WI38 (cell line): ENCODE data around the gene REV3L.

Experiments used
- H3K4me3 ChIP-seq: 2 replicates; pipeline ENCODE4 v1.5.1; 2011; ENCODE audit warnings: low read depth, mild to moderate bottlenecking, control low read depth, low read length
- CTCF ChIP-seq: IDR thresholded peaks from 2 replicates; pipeline ENCODE4 v1.5.1; 2012; ENCODE audit warnings: low read depth, mild to moderate bottlenecking, control low read depth, low read length

REV3L gene

GRCh38 chr6:111382476-111383294 lies 100.3 kb downstream of the REV3L start:
- H3K4me3 ChIP-seq, result no peak overlapping the region
- TF ChIP-seq CTCF, result no peak

DNA sequence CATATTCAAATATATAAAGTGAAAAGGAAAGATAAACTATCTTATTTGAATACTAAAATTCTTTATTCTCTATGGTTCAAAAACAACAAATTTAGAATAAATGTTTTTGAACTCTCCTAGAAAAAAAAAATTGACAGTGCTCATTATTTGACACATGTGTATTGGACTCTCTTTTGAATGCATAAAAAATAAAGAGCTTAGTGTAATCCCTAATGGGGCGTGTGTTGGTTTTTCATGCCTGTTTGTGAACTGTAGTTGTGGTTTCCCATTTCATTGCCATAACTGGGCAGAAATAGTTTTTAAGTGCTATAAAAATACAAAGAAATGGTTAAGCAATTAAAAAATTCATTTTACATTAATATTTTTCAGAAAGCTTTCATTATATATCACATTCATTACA lies 101.3 kb downstream of the REV3L start:
- TF ChIP-seq CTCF, result no peak
- H3K4me3 ChIP-seq, result no peak overlapping the region

- H3K4me3 ChIP-seq, result no peak overlapping the region
- TF ChIP-seq CTCF, result no peak
Observed at GRCh38 chr6:111381123-111381522, 101.9 kb downstream of the REV3L start.

DNA sequence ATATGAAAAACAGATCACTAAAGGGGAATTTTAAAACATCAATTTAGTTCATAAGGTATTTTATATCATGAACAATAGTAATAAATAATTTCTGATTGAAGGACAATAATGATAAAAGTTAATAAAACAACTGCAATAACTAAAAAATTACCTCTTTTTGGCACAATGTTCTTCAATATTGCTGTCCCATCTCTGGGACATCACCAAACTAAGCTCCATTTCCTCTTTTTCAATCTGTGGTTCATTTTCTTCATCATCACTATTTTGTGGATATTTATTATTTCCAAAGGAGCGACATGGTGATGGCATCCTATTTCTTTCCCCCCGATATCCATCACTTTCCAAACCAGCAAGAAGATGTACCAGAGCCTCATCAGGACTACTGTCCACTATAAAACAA lies 103.2 kb downstream of the REV3L start:
- no peak overlapping the region for H3K4me3 ChIP-seq
- no peak for TF ChIP-seq CTCF

DNA sequence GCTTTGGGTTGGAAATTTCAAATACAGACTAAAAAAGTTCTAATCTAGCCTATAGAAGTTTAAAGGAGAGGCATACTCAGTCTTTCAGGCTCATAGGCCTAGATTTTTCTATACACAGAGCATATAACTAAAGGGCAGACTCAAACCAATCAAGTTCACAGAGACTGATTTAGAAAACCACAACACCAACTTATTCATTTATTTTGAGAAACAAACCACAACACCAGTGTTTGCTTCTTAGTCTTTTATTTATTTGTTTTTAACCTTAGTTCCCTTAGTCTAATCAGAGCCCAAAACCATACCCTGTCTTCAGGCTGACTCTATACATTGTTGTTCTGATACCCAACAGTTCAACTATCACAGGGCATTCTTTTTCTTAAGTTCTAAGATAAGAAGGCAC lies 103.7 kb downstream of the REV3L start:
- TF ChIP-seq CTCF, result no peak

DNA sequence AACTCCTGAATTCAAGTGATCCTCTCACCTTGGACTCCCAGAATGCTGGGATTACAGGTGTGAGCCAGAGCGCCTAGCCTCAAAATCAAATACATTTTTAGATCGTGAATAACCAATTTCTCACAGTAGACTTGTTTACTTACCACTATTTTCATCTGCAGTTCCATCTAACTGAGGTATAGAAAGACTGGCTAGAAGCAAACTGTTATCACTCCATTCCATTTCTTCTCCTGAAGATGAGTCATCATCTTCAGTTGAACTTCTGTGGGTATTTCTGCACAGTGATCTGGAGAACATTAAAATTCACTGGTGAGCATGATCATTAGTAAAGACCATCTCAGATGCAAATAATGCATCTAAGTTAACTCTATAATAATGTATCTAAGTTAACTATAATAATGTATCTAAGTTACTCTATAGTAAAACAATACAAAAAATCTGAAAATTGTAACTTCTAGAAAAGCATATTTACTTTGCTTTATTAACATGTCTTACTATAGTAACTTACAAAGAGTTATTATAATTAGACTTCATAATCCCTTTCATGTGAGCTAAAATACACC lies 105.4 kb downstream of the REV3L start:
- TF ChIP-seq CTCF, result no peak
- H3K4me3 ChIP-seq, result no peak overlapping the region

More for the DNA sequence above, 103.7 kb downstream of the REV3L start:
- H3K4me3 ChIP-seq, result no peak overlapping the region

DNA sequence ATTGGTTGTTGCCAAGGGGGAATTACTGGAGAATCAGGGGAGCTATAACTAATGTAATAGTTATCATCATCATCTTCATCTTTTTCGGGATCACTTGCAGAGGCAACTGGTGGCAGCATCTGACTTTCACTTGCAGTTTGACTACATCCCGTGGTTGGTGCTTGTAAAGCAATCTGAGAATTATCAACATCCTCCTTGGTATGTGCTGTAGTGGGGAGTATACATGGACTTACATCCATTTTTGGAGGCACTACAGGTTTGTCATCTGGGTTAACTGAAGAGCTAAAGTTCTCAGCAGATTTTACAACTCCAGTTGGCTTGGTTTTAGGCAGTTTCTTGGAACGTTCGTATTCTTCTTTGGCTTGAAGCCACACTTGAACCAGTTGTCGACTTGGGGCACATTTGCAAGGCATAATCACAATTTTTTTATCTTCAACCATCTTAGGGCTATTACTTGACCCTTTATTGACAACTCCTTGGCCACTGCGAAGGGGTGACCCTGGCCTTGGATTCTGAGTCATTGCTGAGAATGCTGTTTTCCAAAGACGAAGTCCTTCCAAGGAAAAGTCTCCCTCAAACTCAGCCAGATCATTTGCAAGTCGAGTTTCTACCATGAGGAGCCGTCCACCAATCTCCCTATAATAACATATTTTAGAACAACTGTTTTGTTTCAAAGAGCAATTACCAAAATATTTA lies 115.5 kb downstream of the REV3L start:
- H3K4me3 ChIP-seq, result no peak overlapping the region
- TF ChIP-seq CTCF, result no peak
